Esophagus squamous epithelium (tissue), 4 donors: Measurements from ENCODE around the gene RIMBP2.

Experiments
- CTCF ChIP-seq, 6 experiments: fragments of 450-650 bp in 4 of 6; fragments of 200-600 bp in 2 of 6; sonication (generic) in 2 of 6; IDR thresholded peaks; one replicate each; pipeline ENCODE4 v1.5.1; 2016 to 2019; ENCODE audit warnings: antibody characterized with exemption in 6 of 6, mild to moderate bottlenecking in 4 of 6, moderate library complexity in 4 of 6
- POLR2A ChIP-seq, 4 donors: fragments of 450-650 bp; IDR thresholded peaks; one replicate each; pipeline ENCODE4 v1.6.1; 2017; ENCODE audit warnings: antibody characterized with exemption in 4 of 4, mild to moderate bottlenecking in 4 of 4, moderate library complexity in 3 of 4

- TF ChIP-seq CTCF (IDR thresholded peaks at IDR 0.05) (no peak), POLR2A (IDR thresholded peaks at IDR 0.05) (no peak)
Observed at GRCh38 chr12:130713581-130713991, 2.5 kb downstream of the RIMBP2 start.
